Stimulated activated naive CD8-positive, alpha-beta T cell treated with anti-CD3 and anti-CD28 coated beads, Interleukin-15, Interleukin-2, amounts not matched to agents 100 ng/mL and 50 ng/mL, for 24 hours (primary cell): Measurements from ENCODE around the gene ELP1.
"Not testable (repeated sequence)": the region's sequence is repeated elsewhere in the genome, so short reads cannot be mapped to it uniquely, and the experiment has no call there.

ENCODE experiments used
- H3K27ac Mint-ChIP-seq: one replicate; pipeline ENCODE4 v1.8.0; 2021; ENCODE audit warnings: mild to moderate bottlenecking, mixed read lengths
- H3K27me3 Mint-ChIP-seq: one replicate; pipeline ENCODE4 v1.8.0; 2021; ENCODE audit warnings: mixed read lengths
- H3K36me3 Mint-ChIP-seq: one replicate; pipeline ENCODE4 v1.8.0; 2021; ENCODE audit warnings: low read depth, mixed read lengths
- H3K4me1 Mint-ChIP-seq: one replicate; pipeline ENCODE4 v1.8.0; 2021; ENCODE audit warnings: low read depth, mixed read lengths
- H3K4me3 Mint-ChIP-seq: one replicate; pipeline ENCODE4 v1.8.0; 2021; ENCODE audit warnings: mild to moderate bottlenecking, mixed read lengths
- H3K9me3 Mint-ChIP-seq: one replicate; pipeline ENCODE4 v1.8.0; 2021; ENCODE audit warnings: mixed read lengths

The ELP1 gene

DNA sequence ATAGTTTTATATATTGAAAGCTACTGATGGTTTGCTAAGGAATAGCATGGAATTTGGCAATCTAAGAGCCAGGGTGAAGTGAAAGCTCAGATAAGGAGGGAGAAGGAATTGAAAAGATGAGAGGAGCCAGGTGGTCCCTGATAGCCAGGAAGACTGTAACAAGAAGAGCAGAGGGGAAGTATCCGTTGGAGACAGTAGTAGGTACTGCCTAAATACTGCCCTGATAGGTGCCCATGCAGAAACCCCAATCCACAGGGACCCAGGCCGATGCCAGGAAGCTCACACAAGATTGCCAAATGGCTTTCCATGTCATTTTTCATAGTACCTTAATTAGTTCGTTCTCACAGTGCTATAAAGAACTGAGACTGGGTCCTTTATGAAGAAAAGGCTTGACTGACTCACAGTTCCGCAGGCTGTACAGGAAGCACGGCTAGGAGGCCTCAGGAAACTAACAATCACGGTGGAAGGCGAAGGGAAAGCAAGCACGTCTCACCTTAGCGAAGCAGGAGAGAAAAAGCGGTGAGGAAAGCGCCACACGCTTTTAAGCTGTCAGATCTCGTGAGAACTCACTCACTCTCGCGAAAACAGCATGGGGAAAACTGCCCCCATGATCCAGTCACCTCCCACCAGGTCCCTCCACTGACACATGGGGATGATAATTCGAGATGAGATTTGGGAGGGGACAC, 91.2 kb downstream of the ELP1 start:
- Mint-ChIP-seq H3K9me3 (no peaks in the 10 kb centered on the region), H3K4me1 (peaks cover 16% of the 10 kb centered on the region), H3K27ac (peak overlapping the region; percentile 22), H3K4me3 (peak overlapping the region; percentile 44), H3K27me3 (no peaks in the 10 kb centered on the region), H3K36me3 (no peaks in the 10 kb centered on the region)

DNA sequence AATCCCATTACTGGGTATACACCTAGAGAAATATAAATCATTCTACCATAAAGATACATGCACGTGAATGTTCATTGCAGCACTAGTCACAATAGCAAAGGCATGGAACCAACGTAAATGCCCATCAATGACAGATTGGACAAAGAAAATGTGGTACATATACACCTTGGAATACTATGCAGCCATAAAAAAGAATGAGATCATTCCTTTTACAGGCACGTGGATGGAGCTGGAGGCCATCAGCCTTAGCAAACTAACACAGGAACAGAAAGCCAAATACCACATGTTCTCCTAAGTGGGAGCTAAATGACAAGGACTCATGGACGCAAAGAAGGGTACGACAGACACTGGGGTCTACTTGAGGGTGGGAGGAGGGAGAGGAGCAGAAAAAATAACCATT, 94.4 kb downstream of the ELP1 start:
- not testable (repeated sequence) for H3K27me3 Mint-ChIP-seq, H3K36me3 Mint-ChIP-seq, H3K4me3 Mint-ChIP-seq, H3K27ac Mint-ChIP-seq, H3K9me3 Mint-ChIP-seq
- peaks cover 28% of the 10 kb centered on the region for H3K4me1 Mint-ChIP-seq

DNA sequence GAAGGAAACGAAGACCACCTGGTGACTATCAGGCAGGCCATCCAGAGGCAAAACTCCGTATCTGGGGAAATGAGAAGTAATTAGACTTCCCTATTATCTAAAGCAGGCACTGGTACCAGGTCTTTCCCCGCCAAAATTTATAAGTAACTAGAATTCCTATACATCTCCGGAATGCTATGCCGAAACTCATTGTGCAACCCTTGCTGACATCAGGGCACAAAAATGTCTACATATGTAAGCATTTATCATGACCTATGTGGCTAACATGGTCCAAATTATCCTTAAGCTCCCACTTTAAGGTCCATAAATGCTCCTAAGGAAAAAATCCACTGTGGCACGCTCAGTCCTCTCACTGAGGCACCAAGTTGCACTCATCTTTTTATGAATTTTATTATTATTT, 95.9 kb downstream of the ELP1 start:
- Mint-ChIP-seq H3K27ac (no peak overlapping the region), H3K36me3 (no peaks in the 10 kb centered on the region), H3K4me3 (no peak overlapping the region), H3K4me1 (peaks cover 21% of the 10 kb centered on the region), H3K9me3 (no peaks in the 10 kb centered on the region), H3K27me3 (no peaks in the 10 kb centered on the region)

DNA sequence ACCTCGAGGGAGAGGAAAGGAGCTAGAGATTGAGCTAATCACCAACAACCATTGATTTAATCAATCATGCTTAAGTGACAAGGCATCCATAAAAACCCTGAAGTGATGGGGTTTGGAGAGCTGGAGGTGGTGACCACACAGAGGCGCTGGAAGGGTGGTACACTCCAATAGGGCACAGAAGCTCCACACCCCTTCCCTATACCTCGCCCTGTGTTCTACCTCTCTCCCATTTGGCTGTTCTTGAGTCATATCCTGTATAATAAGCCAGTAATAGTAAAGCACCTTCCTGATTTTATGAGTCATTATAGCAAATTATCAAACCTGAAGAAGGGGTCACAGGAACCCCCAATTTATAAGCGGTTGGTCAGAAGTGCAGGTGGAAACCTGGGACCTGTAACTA, 96.4 kb downstream of the ELP1 start:
- Mint-ChIP-seq H3K4me1 (peaks cover 16% of the 10 kb centered on the region), H3K27ac (no peak overlapping the region), H3K9me3 (no peaks in the 10 kb centered on the region), H3K4me3 (no peak overlapping the region), H3K36me3 (no peaks in the 10 kb centered on the region), H3K27me3 (no peaks in the 10 kb centered on the region)

DNA sequence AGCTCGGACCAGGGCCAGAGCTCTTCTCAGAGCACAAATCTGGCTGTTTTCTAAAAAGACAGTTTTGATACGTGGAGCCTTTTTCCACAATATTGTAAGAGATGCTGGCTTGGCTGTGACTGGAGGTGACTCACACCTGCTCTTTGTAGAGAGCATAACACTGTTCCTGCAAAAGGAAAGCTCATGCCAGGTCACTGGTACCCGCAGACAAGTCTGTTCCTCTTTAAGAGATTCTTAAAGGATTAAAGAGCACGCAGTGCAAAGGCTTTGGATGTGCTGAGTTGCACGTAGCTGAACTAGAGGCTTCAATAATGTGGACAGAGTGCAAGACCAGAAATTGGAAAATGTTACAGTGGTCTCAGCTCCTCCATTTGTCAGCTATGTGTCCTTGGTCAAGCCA, 97.1 kb downstream of the ELP1 start:
- H3K4me3 Mint-ChIP-seq: no peak overlapping the region
- no peak overlapping the region for H3K27ac Mint-ChIP-seq
- H3K36me3 Mint-ChIP-seq: no peaks in the 10 kb centered on the region
- no peaks in the 10 kb centered on the region for H3K27me3 Mint-ChIP-seq
- H3K4me1 Mint-ChIP-seq: peaks cover 11% of the 10 kb centered on the region
- H3K9me3 Mint-ChIP-seq: no peaks in the 10 kb centered on the region

DNA sequence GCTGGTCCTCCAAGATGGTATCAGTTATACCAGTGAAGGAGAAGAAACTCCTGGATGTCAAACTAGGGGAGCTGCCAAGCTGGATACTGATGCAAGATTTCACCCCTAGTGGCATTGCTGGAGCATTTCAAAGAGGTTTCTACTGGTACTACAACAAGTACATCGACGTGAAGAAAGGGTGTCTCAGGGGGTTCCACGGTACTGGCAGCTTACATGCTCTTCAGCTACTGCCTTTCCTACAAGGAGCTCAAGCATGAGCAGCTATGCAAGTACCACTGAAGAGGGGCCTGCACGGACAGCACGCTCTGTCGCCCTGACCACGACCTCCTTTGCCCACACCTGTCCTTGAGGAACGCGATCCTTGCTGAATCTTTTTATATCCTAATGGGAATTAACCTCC, 97.6 kb downstream of the ELP1 start:
- Mint-ChIP-seq H3K27ac (no peak overlapping the region), H3K9me3 (no peaks in the 10 kb centered on the region), H3K27me3 (no peaks in the 10 kb centered on the region), H3K36me3 (no peaks in the 10 kb centered on the region), H3K4me3 (no peak overlapping the region), H3K4me1 (peaks cover 11% of the 10 kb centered on the region)

DNA sequence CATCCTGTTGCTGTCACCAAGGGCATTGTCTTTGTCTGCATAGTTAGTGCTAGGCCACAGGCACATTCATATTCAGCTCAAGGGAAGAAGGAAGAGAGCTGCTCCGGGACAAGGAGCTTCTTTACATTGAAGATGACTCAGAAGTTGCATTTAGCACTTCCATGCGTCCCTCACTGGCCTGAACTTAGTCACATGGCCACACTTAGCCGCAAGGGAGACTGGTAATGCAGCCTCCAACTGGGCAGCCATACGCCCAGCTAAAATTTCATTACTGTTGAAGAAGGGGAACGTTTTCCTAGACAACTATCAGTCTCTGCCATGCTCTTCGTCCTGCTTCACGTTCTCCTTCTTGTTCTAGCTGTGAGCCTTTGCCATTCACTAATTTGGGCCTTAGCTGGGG, 98.1 kb downstream of the ELP1 start:
- H3K9me3 Mint-ChIP-seq: no peaks in the 10 kb centered on the region
- H3K27ac Mint-ChIP-seq: no peak overlapping the region
- H3K4me1 Mint-ChIP-seq: peaks cover 11% of the 10 kb centered on the region
- H3K4me3 Mint-ChIP-seq: no peak overlapping the region
- H3K27me3 Mint-ChIP-seq: no peaks in the 10 kb centered on the region
- no peaks in the 10 kb centered on the region for H3K36me3 Mint-ChIP-seq

DNA sequence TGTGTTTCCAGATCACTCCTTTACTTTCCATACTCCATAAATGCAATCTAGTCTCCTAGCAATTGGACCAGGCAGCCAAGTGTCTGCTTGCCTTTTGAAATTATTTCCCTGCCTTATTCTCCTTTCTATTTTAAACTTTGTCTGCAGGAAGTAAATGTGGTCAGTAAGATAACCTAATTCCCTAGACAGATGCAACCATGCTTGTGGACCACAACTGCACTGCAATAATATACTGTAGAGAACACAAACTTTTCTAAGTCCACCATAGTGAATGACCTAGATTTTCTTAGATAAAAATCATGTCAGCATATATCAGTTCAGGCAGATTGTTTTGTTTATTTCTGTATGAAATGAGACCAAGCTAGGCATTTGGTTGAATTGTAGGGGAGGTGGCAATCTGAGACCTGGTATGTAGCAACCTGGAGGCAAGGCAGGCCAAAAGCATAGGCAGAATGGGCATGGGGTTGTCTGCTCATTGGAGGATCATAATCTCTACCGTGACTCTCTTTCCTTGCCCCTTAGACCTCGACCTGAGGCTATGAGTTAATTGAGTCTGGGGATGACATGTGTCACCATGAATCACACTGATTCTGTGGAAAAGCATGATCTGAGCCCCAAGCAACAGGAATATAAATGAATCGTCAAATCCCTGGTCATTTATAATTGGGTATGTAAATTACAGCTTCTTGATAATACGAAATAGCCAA, 98.8 kb downstream of the ELP1 start:
- Mint-ChIP-seq H3K4me1 (peaks cover 11% of the 10 kb centered on the region), H3K36me3 (no peaks in the 10 kb centered on the region), H3K27me3 (no peaks in the 10 kb centered on the region), H3K4me3 (no peak overlapping the region), H3K27ac (no peak overlapping the region), H3K9me3 (no peaks in the 10 kb centered on the region)

DNA sequence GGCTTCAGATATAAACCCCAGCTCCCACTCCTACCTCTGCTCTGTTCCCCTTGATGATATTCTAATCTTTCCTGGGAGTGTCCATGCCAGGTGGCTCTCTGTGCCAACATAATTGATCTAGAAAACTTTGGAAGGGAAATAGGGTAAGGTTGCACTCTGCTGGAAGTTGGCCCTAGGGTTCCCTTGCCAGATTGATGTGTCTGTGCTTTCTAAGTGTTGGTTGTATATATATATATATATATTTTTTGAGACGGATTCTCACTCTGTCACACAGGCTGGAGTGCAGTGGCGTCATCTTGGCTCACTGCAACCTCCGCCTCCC, 101.8 kb downstream of the ELP1 start:
- Mint-ChIP-seq H3K36me3 (no peaks in the 10 kb centered on the region), H3K27ac (no peak overlapping the region), H3K27me3 (peaks cover 3% of the 10 kb centered on the region), H3K4me1 (peaks cover 11% of the 10 kb centered on the region), H3K4me3 (no peak overlapping the region), H3K9me3 (no peaks in the 10 kb centered on the region)

DNA sequence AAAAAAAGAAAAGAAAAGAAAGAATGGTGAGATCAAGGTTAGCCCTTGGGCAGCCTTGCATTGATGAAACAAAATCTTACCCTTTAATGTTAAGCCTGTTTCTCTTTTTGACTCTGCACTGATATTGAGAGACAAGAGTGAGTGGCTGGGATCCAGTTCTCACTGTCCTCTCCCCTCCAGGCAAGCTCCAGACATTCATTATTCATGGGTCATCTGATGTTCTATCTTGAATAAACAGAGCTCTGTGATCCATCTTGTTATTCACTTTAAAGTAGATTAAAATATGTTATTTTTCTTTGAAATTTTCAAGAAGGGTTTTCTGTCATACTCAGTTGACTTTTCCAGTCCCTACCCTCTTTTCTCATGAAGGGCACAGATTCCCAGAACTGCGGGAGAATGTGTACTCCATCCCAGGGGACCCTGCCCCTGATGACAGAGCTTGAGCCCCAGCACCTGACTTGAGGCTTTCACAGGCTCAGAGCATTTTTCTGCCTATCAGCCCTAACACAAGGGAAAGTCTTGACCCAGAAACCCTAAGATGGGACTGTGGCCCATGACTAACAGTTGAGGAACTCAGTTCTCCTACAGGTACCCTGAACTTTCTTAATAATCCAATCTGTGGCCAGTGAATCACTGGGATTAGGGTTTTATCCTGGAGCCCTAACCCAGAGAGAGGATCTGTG, 102.3 kb downstream of the ELP1 start:
- H3K4me3 Mint-ChIP-seq: no peak overlapping the region
- no peaks in the 10 kb centered on the region for H3K9me3 Mint-ChIP-seq
- H3K36me3 Mint-ChIP-seq: no peaks in the 10 kb centered on the region
- H3K27me3 Mint-ChIP-seq: peaks cover 4% of the 10 kb centered on the region
- H3K4me1 Mint-ChIP-seq: peaks cover 11% of the 10 kb centered on the region
- no peak overlapping the region for H3K27ac Mint-ChIP-seq

DNA sequence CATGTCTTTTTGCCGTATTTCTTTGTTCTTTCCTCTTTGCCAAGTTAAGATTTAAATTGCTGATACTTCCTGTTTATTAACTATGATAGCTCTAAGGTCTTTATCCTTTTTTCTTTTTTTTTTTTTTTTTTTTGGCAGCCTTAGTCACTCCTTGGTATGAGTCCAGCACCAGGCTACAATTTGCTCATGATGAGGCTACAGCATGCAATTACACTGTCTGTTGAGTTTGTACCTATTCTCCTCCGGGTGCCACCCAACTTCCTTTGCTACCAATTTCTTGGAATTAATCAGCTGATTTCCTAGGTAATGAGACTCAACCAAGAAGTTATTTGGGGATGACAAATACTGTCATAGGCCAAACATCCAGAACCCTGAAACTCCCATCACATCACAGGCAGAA, 103.7 kb downstream of the ELP1 start:
- H3K27ac Mint-ChIP-seq: no peak overlapping the region
- H3K4me3 Mint-ChIP-seq: no peak overlapping the region
- peaks cover 14% of the 10 kb centered on the region for H3K27me3 Mint-ChIP-seq
- no peaks in the 10 kb centered on the region for H3K9me3 Mint-ChIP-seq
- peaks cover 6% of the 10 kb centered on the region for H3K4me1 Mint-ChIP-seq
- no peaks in the 10 kb centered on the region for H3K36me3 Mint-ChIP-seq

DNA sequence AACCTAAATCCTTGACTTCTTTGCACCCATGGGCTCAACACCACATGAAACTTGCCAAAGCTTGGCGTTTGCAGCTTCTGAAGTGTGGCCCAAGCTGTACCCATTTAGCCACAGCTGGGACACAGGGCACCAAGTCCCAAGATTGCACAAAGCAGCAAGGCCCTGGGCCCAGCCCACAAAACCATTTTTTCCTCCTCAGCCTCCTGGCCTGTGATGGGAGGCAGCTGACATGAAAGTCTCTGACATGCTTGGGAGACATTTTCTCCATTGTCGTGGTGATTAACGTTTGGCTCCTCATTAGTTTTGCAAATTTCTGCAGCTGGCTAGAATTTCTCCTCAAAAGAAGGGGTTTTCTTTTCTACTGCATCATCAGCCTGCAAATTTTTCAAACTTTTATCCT, 110.1 kb downstream of the ELP1 start:
- Mint-ChIP-seq H3K4me1 (peaks cover 1% of the 10 kb centered on the region), H3K27ac (no peak overlapping the region), H3K4me3 (no peak overlapping the region), H3K36me3 (no peaks in the 10 kb centered on the region), H3K27me3 (peaks cover 21% of the 10 kb centered on the region), H3K9me3 (peaks cover 27% of the 10 kb centered on the region)
